D721Med (cell line): Measurements from ENCODE around the gene GLIS1.

Experiments
- DNase-seq: peaks from one replicate; pipeline ENCODE4 v3.0.0; 2011; ENCODE audit warnings: low spot score; ENCODE audit not compliant: insufficient read length
- FAIRE-seq: peaks from 2 replicates; lab custom pipeline; 2011; peaks lifted over from hg19 to GRCh38; lab: Jason Lieb, UNC
- TF ChIP-seq, protein P1 (sequence below): IDR thresholded peaks from 2 replicates; pipeline ENCODE4 v1.5.1; 2012; ENCODE audit warnings: mild to moderate bottlenecking, control low read depth; ENCODE audit not compliant: insufficient read depth; ENCODE audit errors: missing control alignments

Gene GLIS1

DNA sequence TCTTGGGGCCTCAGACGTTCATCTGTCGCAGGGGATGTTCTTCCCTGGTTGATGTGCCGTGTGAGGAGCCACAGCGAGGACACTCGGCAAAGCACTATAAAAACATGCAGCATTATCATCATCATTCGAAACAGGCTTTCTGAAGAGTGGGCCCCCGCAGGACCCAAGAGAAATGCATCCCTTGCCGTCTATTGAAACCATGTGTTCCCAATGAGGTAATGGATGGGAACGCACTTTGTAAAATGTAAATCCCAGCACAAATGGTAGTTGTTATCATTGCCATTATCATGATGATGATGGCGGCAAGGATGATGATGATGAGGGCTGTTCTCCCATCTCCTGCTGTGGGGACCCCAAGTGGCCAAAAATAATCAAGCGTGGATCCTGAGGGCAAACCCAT is 76.8 kb downstream of the GLIS1 start:
- FAIRE-seq (no peak), DNase-seq (no peak)
- TF ChIP-seq, protein P1, sequence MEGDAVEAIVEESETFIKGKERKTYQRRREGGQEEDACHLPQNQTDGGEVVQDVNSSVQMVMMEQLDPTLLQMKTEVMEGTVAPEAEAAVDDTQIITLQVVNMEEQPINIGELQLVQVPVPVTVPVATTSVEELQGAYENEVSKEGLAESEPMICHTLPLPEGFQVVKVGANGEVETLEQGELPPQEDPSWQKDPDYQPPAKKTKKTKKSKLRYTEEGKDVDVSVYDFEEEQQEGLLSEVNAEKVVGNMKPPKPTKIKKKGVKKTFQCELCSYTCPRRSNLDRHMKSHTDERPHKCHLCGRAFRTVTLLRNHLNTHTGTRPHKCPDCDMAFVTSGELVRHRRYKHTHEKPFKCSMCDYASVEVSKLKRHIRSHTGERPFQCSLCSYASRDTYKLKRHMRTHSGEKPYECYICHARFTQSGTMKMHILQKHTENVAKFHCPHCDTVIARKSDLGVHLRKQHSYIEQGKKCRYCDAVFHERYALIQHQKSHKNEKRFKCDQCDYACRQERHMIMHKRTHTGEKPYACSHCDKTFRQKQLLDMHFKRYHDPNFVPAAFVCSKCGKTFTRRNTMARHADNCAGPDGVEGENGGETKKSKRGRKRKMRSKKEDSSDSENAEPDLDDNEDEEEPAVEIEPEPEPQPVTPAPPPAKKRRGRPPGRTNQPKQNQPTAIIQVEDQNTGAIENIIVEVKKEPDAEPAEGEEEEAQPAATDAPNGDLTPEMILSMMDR: no peak

DNA sequence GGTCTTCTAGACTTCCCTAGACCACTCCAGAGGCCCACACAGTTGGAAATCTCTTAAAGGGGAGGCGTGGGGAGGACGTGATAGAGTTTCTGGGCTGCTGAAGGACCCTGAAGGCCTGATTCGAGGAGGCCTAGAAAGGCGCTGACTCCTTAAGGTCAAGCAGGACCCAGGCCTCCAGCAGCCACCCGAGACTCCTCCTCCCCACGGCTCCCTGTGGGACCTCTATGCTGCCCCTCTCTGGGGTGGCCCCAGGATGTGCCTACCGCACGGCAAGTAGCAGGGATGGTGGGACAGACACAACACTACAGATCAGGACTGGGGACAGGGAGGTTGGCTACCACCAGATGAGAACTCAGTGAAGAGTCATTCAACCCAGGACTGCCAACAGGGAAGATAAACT is 77.5 kb downstream of the GLIS1 start:
- FAIRE-seq (no peak), DNase-seq (no peak)
- TF ChIP-seq, protein P1: no peak

DNA sequence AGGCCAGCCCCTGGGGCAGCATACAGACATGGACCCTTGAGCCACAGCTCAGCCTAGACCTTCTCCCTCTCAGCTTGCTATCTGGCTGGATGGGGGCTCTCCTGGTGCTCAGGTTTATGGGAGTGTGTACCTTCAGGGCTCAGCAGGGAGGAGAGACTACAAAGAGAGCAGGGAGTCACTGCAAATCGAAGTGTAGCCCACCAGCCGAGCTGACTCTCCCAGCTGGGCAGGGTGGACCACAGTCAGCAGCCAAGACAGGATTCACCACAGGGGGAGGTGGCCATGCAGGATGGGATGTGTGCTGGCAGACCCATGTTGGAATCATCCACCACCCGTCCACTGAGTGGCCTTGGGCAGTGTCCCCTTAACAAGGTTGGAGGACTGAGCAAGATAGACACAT is 78.3 kb downstream of the GLIS1 start:
- no peak for DNase-seq
- TF ChIP-seq, protein P1: no peak
- FAIRE-seq: no peak

DNA sequence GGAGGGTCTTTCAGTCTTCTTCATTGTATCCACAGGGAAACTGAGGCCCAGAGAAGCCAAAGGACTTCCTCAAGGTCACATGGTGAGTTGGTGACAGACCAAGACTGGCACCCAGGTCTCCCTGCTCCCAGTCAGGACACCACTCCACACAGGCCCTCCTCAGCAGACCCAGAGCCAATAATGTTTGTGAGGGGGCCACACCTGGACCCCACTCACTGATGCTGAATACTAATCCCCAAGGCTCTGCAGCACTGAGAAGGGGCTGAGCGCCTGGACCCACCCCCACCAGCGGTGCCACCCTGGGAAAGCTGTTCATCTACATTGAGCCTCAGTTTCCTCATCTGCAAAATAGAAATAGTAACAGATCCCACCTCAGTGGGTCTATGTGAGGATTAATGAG is 79.5 kb downstream of the GLIS1 start:
- TF ChIP-seq, protein P1: no peak
- FAIRE-seq: no peak

DNA sequence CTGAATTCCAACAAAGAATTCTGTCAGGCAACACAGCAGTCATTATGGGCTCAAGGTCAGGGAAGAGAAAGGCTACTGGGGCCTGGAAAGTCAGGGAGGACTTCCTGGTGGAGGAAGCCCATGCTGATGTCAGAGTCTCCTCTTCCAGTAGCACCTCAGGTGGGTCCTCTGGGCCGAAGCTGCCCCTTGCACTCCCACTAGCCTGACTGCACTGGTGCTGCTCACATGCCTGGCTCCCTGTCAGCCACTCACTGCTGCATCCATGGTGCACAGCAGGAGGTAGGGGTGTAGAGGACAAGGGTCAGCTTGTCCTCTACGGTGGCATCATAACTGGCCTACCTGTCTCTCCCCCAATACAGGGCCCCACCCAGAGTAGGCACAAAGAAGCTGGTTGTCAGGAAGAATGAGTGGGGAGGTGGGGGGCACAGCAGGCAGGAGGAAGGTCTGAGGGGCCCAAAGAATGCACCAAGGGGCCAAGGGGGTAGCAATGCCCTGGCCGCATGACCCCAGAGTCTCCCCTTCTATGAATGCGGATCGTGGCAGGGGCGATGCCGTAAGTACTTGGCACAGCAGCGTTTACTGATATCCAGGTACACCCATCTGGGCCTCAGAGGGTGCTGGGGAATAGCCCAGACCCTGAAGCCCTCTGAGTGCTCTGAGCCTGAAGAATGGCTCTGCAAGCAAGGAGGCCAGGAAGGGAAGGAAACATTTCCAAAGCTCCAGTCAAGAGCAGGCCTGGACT is 80.3 kb downstream of the GLIS1 start:
- no peak for FAIRE-seq
- no peak for DNase-seq
- TF ChIP-seq, protein P1: no peak

More for the DNA sequence above, 79.5 kb downstream of the GLIS1 start:
- no peak for DNase-seq

DNA sequence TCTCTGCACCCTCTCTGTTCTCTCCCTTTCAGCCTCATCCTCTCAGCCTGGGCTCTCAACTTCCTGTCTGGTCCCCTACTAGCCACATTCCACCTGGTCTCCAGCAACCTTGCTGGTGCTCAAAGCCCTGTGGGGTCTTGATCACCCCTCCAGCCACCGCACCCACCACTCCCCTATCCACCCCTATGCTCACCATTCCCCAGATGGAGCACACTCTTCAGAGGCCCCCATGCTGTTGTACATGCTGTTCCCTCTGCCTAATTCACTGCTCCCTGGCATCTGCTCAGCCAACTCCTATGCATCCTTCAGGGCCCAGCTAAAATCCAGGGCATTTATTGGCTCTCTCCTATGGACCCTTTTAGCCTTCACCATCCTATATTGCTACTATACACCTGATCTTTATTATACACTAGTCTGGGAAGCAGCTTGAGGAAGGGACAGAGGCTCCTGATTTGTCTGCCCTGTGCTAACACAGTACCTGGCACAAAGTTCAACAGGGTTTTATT is 81.0 kb downstream of the GLIS1 start:
- FAIRE-seq: no peak
- DNase-seq: no peak
- TF ChIP-seq, protein P1: no peak

DNA sequence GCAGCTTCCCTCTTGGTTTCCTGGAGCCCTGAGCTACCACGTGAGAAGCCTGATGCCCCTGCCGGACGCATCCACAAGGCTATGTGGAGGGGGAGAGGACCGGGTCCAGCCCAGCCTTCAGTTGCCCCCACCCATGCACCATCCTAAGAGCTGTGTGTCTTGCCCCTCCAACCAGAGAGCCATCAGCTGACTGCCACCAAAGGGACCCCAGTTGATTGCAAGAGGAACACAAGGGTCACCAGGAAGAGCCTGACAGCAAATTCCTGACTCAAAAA is 81.5 kb downstream of the GLIS1 start:
- FAIRE-seq (no peak), DNase-seq (no peak)

More for the DNA sequence above, 81.5 kb downstream of the GLIS1 start:
- TF ChIP-seq, protein P1: no peak
